Forelimb muscle (tissue), 1 donor: ENCODE data around the gene NUDT21. TPM values are rescaled to one million over a fixed set of nuclear protein-coding genes. Genes with fewer than 3 reads are reported as not detected.

Experiments
- polyA plus RNA-seq: library from polyadenylated mRNA; unstranded; fragments of 120-200 nt; gene quantifications from one replicate; pipeline ENCODE4 v1.2.1, GENCODE V29; 2013; ENCODE audit not compliant: insufficient read length

NUDT21 gene
- polyA plus RNA-seq, 1 donor = 52.5 TPM

Other genes starting within 250 kb of the NUDT21 start
- gene AMFR, start 25.8 kb downstream of the NUDT21 start, polyA plus RNA-seq = 46.3 TPM
- gene OGFOD1, start 222 bp upstream of the NUDT21 start, polyA plus RNA-seq = 36.5 TPM
- gene BBS2, start 68.7 kb upstream of the NUDT21 start, polyA plus RNA-seq = 47.5 TPM
- gene MT4, start 113.7 kb upstream of the NUDT21 start, polyA plus RNA-seq = not detected
- 19.1 TPM for gene MT3, start 138.2 kb upstream of the NUDT21 start, polyA plus RNA-seq
- 21.8 TPM for gene MT2A, start 157.3 kb upstream of the NUDT21 start, polyA plus RNA-seq
- gene MT1E, start 174.4 kb upstream of the NUDT21 start, polyA plus RNA-seq = 15.4 TPM
- gene MT1M, start 181.3 kb upstream of the NUDT21 start, polyA plus RNA-seq = 1.2 TPM
- gene MT1A, start 187.3 kb upstream of the NUDT21 start, polyA plus RNA-seq = not detected
- not detected for gene MT1B, start 200.6 kb upstream of the NUDT21 start, polyA plus RNA-seq
- gene MT1F, start 206.6 kb upstream of the NUDT21 start, polyA plus RNA-seq = 1.6 TPM
- not detected for gene MT1G, start 216.7 kb upstream of the NUDT21 start, polyA plus RNA-seq
- not detected for gene MT1H, start 218.5 kb upstream of the NUDT21 start, polyA plus RNA-seq
- 10.3 TPM for gene MT1X, start 231.1 kb upstream of the NUDT21 start, polyA plus RNA-seq